GM10266 (cell line): ENCODE results near the gene CTDSPL.

Experiments used
- DNase-seq: peaks from one replicate; pipeline ENCODE4 v3.0.0; 2012; ENCODE audit errors: extremely low spot score
- CTCF ChIP-seq: IDR thresholded peaks from 2 replicates; pipeline ENCODE4 v1.5.1; 2012; ENCODE audit warnings: mild to moderate bottlenecking, low read depth; ENCODE audit not compliant: control insufficient read depth, insufficient read depth; ENCODE audit errors: missing control alignments

CTDSPL gene

GRCh38 chr3:37823189-37823588, 38.5 kb upstream of the CTDSPL start:
- TF ChIP-seq CTCF, result no peak
- DNase-seq, result no peak

GRCh38 chr3:37824090-37824953, 37.4 kb upstream of the CTDSPL start:
- DNase-seq, result no peak
- TF ChIP-seq CTCF, result no peak

- no peak for TF ChIP-seq CTCF
- DNase-seq, result no peak
Observed at GRCh38 chr3:37824954-37825328, 36.7 kb upstream of the CTDSPL start.

- DNase-seq, result no peak
- TF ChIP-seq CTCF, result no peak
Observed at GRCh38 chr3:37825744-37826400, 35.8 kb upstream of the CTDSPL start.

GRCh38 chr3:37826502-37826901, 35.2 kb upstream of the CTDSPL start:
- TF ChIP-seq CTCF, result no peak

GRCh38 chr3:37826933-37827332, 34.7 kb upstream of the CTDSPL start:
- TF ChIP-seq CTCF, result no peak
- no peak for DNase-seq

More at GRCh38 chr3:37826502-37826901, 35.2 kb upstream of the CTDSPL start:
- no peak for DNase-seq

GRCh38 chr3:37832480-37832879, 29.2 kb upstream of the CTDSPL start:
- DNase-seq, result no peak
- TF ChIP-seq CTCF, result no peak
